Skeletal muscle cell (primary cell): ENCODE results near the gene FAM120AOS.

ENCODE experiments used
- DNase-seq: peaks from one replicate; pipeline ENCODE4 v3.0.0-alpha.2; 2010; ENCODE audit warnings: low read depth
- H3K4me3 ChIP-seq: 2 replicates; pipeline ENCODE4 v1.5.1; 2011; ENCODE audit warnings: low read depth, mild to moderate bottlenecking, control low read depth, low read length, moderate library complexity

FAM120AOS gene

DNA sequence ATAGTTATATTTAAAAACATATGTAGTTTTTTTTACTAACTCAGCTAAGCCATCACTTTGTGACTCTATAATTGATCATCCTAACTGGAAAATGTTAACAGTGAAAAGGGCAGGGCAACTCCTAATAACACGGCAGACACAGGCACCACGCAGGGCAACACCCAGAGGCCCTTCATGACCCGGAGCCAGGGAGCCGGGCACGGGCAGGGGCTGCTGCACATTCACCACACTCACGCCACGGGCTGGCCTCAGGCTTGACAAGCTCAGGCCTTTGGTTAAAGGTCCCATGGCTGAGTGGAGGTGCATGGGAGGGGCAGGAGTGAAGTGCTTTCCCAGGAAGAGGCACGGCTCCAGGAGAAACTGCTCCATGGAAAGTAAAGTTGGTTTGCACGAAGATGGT lies 54.9 kb downstream of the FAM120AOS start:
- no peak for DNase-seq
- H3K4me3 ChIP-seq, result no peak overlapping the region

DNA sequence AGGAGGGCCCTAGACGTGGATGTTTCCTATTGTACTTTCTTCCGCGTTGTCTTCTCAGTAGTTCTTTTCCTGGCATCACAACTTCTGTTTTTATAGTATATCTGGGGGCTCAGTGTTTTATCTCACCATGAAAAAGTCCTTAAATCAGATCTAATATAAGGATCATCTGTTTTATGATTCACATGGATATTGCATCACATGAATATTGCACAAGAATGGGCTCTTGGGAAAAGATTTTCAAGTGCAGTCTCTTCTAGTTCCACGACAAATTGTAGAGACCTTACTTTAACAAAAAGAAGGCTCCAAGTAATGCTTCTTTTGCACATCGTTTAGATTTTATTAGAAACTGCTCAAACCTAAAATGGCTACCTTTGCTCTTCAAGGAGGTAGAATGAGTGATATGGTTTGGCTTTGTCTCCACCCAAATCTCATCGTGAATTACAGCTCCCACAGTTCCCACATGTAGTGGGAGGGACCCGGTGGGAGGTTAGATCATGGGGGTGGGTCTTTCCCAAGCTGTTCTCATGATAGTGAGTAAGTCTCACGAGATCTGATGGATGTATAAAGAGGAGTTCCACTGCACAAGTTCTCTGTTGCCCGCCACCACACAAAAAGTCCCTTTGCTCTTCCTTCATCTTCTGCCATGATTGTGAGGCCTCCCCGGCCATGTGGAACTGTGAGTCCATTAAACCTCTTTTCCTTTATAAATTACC lies 55.6 kb downstream of the FAM120AOS start:
- peak; percentile 9 for DNase-seq

More for the DNA sequence above, 55.6 kb downstream of the FAM120AOS start:
- H3K4me3 ChIP-seq, result no peak overlapping the region
